Measurements from ENCODE around the gene ATP5PD. TPM values are rescaled to one million over a fixed set of nuclear protein-coding genes. Genes with fewer than 3 reads are reported as not detected.

ATP5PD gene
- total RNA-seq, 1 donor from 2014 or later, result 360 TPM

GRCh38 chr17:75088465-75089417 lies 42.0 kb upstream of the ATP5PD start:
- TF ChIP-seq CTCF (conservative IDR thresholded peaks at IDR 0.05; ENCODE audit: low read depth, low read length), result no peak
- H3K4me3 ChIP-seq (ENCODE audit: low read depth, low read length), result peak overlapping the region; percentile 59

GRCh38 chr17:75087558-75088453 lies 41.0 kb upstream of the ATP5PD start, which contains the start of gene SLC16A5:
Gene SLC16A5, plus strand, starts transcription at chr17:75087954. Its CDS starts 5,683 bp downstream, at chr17:75093637.
- DNase-seq (ENCODE audit: low read depth), result no peak
- TF ChIP-seq CTCF (conservative IDR thresholded peaks at IDR 0.05; ENCODE audit: low read depth, low read length), result no peak
- peak within 1 kb of the TSS; percentile 59 for H3K4me3 ChIP-seq (ENCODE audit: low read depth, low read length)

More at GRCh38 chr17:75088465-75089417, 42.0 kb upstream of the ATP5PD start:
- DNase-seq (ENCODE audit: low read depth), result no peak

GRCh38 chr17:75087182-75087557 lies 40.4 kb upstream of the ATP5PD start:
- no peak for DNase-seq (ENCODE audit: low read depth)
- no peak for TF ChIP-seq CTCF (conservative IDR thresholded peaks at IDR 0.05; ENCODE audit: low read depth, low read length)

GRCh38 chr17:75086496-75087181 lies 39.9 kb upstream of the ATP5PD start:
- H3K4me3 ChIP-seq (ENCODE audit: low read depth, low read length), result no peak overlapping the region
- TF ChIP-seq CTCF (conservative IDR thresholded peaks at IDR 0.05; ENCODE audit: low read depth, low read length), result no peak
- DNase-seq (ENCODE audit: low read depth), result no peak

More at GRCh38 chr17:75087182-75087557, 40.4 kb upstream of the ATP5PD start:
- peak overlapping the region; percentile 59 for H3K4me3 ChIP-seq (ENCODE audit: low read depth, low read length)

- no peak overlapping the region for H3K4me3 ChIP-seq (ENCODE audit: low read depth, low read length)
- no peak for TF ChIP-seq CTCF (conservative IDR thresholded peaks at IDR 0.05; ENCODE audit: low read depth, low read length)
- DNase-seq (ENCODE audit: low read depth), result no peak
These were observed 37.4 kb upstream of the ATP5PD start for GRCh38 chr17:75084039-75084660.

GRCh38 chr17:75082683-75083082 lies 35.9 kb upstream of the ATP5PD start:
- no peak overlapping the region for H3K4me3 ChIP-seq (ENCODE audit: low read depth, low read length)
- no peak for TF ChIP-seq CTCF (conservative IDR thresholded peaks at IDR 0.05; ENCODE audit: low read depth, low read length)
- no peak for DNase-seq (ENCODE audit: low read depth)

Data from epithelial cell of proximal tubule (primary cell).